Right renal cortex interstitium (tissue), 3 donors: ENCODE results near the gene AP5Z1. TPM values are rescaled to one million over a fixed set of nuclear protein-coding genes. Genes with fewer than 3 reads are reported as not detected.

Experiments used
- DNase-seq, 3 donors: peaks; one replicate each; pipeline ENCODE4 v3.0.0-alpha.2; 2013; ENCODE audit warnings: low read depth in 3 of 3, low spot score in 2 of 3
- polyA plus RNA-seq, 3 donors: library from polyadenylated mRNA; unstranded; fragments of 120-200 nt; gene quantifications; one replicate each; pipeline ENCODE4 v1.2.1, GENCODE V29; 2013; ENCODE audit not compliant: insufficient read length in 3 of 3

The AP5Z1 gene
- polyA plus RNA-seq, 3 donors, result 13.4 to 19.4 (median 15.9) TPM

DNA sequence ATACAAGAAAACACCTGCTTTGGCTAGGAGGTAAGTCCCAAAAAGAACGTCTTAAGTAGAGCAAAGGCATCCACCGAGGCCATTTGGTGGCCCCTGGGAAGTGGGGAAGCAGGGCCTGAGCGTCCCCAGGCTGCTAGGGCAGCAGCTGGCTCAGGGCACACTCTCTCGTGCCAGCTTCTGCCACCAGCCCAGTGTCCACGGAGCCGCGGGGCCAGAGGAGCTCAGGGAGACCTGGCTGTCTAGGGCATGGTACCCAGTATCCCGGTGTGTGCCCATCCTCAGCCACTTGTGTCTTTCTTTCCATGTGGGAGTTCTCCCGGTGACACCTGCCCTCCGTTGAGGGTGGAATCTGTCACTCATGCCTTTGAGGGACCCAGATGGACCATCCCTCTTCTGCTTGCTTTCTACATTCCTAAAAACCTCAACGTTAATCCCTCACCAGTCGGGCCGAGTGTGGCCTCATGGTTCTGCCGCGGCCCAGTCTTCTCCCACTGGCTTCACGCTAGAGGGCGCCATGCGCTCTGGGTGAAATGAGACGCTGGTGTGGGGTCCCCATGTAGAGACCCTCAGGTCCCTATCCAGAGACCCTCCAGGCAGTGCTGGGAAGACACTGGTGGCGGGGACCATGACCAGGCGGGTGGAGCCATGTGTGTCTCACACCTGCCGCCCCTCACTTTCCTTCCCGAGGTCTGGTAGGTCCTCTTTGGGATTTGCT, 9.5 kb upstream of the AP5Z1 start:
- no peak for DNase-seq

DNA sequence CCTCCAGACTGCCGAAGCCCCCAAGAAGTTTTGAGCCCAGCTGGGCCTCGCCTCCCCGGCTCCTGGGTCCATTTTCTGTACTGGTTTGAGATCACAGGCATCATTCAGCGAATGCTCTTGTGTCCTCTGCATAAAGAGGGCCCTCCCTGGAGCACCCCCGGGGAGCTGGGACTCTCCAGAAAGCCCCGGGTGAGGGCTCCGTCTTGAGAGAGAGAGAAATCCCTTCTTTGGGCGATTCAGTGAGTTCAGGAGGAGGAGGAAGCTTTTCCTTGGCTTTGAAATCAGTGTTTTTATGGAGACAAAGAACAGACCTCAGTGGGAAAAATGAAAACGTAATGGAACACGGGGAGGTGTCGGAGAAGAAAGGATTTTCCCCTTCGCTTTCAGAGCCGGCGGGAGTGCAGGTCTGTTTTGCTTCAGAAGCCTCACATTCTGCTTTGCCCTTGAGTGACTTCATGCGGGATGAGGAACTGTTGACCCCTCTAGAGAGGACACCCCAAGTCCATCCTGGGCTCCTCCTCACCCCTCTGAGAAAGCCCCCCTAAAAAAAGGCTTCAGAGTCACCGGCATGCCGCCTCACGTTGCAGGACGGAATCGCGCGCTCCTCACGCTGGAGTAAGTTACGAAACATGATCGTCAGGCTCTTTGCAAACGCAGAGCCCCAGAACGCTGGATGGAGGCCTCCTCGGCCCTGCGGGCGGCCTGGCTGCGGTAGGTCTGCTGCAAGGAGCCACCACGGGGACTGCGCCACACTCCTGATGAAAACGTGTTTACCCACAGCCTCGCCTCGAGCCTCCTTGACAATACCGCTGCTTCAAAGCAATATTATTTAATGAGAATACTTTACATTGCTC, 8.5 kb upstream of the AP5Z1 start:
- DNase-seq, result no peak

DNA sequence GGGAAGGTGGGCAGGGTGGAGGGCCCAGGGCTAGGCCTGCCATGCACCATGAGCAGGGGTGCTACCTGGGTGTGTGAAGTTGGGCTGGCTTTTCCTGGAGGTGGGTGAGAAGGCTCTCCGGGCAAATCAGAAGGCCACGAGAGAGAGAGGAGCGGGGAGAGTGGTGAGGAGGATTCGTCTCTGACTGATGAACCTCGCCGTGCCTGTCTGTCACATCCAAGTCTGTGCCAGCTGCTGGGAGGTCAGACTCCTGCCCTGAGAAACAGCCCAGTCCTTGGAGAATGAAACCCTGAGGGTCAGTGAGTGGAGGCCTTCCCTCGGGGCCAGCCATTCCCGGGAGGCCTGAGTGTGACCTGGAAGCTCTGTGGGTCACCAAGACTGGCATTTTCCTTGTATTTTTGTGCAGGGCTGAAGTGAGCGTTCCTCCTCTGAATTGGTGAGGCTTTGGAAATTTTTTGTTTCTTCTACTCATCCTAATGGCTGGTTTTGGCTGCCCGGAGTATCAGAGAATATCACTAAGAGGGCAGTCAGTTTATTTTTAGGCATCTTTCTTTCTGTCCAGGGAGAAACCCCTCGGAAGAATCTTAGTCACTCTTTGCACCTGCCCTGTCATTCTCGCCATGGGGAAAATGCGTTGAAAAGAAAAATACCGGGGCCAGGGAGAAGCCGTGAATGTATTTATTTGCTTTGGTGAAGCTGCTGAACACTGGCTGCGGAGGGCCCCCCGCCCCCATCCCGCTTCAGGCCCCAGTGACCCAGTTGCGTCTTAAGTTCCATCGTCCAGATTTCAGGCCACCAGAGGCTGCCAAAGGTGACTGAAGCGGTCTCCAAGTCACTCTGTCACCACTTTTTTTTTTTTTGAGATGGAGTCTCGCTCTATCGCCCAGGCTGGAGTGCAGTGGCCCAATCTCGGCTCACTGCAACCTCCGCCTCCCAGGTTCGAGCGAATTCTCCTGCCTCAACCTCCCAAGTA, 6.5 kb upstream of the AP5Z1 start:
- no peak for DNase-seq

DNA sequence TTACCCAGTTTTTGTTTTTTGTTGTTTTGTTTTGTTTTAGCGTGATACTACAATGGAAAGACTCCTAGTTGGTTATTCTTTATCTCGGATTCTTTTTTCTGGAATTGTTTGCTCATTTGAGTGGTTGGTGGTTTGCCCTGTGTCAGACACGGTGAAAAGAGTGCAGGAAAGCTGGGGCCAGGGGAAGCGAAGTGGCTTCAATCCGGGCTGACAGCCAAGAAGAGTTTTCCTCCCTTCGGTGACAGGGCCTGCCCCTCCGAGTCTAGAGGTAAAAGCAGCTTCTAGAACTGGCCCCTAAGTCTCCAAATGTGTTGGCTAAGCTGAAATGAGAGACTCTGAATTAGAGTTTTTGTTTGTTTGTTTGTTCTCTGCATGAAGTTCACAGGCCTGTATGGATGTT, 5.7 kb upstream of the AP5Z1 start:
- no peak for DNase-seq

DNA sequence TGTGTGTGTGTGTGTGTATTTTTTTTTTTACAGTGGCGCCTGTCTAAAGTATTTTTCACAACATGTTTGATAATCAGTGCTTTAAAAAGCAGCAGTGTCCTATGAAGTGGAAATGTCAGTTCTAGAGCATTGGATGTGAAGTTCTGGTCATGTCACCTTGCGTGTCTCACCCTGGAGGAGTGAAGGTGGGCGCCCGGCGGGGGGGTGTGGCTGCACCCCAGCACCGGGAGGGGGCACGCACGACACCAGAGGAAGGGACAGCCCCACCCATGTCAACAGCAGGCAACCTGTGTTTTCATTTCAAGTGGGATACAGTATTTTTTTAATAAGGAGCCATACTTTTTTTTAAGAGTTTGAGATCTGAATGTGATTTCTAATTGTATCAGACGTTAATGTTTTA, 4.5 kb upstream of the AP5Z1 start:
- DNase-seq, result no peak

DNA sequence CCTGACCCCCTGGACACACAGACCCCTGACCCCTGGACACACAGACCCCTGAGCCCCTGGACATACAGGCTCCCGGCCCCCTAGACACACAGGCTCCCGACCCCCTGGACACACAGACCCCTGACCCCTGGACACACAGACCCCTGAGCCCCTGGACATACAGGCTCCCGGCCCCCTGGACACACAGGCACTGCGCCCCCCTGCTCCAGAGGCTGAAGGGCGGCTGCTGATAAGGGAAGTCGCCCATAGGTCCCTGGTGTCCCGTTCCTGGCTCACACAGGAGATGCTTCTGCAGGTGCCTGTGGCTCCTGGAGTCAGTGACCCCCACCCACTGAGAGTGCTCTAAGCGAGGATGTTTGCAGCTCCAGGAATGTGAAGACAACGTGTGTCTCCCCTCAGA, 3.7 kb upstream of the AP5Z1 start:
- DNase-seq, result no peak

DNA sequence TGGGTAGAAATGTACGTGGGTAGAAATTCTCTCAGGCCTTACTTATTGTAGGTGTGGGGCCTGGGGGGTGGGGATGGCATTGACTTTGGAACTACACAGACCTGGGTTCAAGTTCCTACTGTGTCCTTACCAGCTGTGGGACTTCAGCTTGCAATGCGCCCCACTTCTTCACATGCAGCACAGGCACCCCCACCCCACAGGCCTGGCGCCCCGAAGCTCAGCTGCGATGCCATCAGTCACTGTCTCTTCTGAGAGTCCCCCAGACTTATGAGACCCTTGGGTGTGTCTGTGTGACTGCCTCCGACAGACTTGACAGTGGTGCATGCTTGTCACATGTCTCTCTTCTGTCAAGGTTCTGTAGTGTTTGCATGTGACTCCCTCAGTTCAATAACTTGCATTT, 3.1 kb upstream of the AP5Z1 start:
- DNase-seq, result no peak

DNA sequence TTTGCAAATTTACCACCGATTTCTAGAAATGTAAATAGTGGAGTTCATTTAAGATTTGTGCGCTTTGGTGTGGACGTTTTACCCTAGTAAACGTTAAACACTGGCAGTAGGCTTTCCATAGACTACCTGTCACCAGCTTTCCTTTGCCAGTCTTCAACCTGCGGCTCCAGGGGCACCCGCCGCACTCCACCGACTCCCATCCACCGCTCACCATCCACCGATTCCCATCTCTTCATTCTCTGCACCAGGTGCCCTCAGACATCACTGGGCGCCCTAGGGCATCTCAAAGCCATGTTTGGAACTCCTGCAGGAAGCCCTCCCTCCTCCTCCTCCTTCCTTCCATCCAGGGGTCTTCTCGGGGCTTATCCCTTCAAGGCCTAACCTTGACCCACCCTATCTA, 1.4 kb upstream of the AP5Z1 start:
- no peak for DNase-seq

DNA sequence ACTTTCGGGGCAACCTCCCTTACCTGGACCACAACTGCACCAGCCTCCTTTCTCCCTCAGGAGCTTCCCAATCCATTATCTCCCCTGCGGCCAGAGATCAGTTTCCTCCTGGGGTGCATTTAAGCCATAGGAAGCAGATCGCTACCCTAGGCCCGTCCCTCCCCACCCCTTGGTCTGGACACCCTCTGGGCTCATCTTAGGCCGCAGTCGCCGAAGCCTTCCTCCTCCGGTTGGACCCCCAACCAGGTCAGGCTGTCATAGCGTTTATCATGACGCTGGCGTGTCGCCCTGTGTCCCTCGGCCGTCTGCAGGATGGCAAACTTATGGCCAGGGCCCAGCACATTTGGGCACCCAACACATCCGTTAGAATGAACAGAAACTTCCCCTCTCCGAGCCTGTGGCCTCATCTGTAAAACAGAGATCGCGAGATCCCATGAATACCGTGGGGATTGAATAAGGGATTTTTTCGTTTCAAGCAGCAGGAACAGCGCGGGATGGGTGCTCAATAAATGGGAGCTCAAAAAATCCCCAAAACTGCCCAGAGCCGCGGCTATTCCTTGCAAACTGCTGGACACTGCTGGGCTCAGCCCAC, 669 bp upstream of the AP5Z1 start:
- DNase-seq, result no peak

DNA sequence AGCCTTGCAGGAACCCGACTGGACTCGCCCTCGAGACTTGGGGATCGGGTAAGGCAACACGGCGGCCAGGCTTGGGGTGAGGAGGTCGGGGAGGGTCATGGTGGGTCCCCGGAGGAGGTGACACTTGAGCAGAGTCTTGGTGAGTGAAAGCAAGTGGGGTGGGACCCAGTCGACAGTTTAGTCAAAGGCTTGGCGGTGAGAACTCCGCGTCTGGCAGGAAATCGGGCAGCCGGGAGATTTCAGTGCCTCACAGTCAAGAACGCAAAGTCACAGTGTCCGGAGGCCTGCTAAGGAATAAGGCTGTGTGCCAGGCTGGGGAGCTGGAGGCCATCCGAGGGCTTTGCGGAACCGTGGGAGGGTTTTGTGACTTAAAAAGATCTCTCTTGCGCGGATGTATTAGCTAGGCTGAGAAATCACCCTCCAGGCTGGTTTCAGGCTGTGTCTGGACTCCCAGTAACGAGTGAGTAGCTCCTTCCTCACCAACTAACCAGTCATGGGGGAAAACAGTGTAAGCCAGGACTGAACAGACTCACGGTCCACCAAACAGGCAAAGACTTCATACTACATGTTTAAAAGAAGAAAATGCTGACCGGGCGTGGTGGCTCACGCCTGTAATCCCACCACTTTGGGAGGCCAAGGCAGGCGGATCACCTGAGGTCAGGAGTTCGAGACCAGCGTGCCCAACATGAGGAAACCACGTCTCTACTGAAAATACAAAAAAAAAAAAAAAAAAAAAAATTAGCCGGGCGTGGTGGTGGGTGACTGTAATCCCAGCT, 613 bp downstream of the AP5Z1 start:
- DNase-seq, result no peak

DNA sequence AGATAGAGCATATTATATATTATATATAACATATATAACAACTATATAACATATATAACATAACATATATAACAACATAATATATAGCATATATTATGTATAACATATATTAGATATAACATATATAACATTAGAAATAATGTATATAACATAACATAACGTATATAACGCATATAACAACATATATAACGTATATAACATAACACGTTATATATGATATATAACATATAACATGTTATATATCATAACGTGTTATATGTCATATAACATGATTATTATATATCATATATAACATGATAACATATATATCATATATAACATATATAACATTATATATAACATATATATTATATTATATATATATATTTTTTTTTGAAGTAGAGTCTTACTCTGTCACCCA, 3.7 kb downstream of the AP5Z1 start:
- DNase-seq, result no peak

DNA sequence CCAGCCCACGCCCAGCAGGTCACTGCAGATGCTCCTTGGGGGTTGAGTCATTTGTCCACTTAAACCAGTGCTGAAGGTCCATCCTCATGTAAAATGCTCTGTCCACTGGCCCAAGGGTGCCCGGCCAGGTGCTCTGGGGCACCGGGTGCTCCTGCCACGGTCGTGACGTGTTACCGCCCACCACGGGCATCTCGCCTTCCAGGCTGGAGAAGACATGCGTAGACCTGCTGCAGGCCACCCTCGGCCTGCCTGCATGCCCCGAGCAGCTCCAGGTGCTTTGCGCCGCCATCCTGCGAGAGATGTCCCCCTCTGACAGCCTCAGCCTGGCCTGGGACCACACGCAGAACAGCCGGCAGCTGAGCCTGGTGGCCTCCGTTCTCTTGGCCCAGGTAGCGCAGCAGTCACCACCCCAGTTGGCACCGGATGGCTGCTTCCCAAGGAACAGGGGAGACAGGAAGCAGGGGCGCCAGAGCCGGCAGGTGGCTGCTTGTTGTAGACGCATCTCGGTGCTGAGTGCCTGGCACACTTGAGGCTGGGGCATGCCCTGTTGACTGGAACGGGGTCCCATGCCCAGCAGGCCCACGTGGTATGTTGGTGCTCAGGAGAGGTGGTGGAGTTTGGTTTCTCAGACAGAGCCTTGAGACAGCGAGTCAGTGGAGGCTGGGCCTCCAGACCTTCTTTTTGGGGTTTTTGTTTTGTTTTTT, 6.1 kb downstream of the AP5Z1 start:
- no peak for DNase-seq

DNA sequence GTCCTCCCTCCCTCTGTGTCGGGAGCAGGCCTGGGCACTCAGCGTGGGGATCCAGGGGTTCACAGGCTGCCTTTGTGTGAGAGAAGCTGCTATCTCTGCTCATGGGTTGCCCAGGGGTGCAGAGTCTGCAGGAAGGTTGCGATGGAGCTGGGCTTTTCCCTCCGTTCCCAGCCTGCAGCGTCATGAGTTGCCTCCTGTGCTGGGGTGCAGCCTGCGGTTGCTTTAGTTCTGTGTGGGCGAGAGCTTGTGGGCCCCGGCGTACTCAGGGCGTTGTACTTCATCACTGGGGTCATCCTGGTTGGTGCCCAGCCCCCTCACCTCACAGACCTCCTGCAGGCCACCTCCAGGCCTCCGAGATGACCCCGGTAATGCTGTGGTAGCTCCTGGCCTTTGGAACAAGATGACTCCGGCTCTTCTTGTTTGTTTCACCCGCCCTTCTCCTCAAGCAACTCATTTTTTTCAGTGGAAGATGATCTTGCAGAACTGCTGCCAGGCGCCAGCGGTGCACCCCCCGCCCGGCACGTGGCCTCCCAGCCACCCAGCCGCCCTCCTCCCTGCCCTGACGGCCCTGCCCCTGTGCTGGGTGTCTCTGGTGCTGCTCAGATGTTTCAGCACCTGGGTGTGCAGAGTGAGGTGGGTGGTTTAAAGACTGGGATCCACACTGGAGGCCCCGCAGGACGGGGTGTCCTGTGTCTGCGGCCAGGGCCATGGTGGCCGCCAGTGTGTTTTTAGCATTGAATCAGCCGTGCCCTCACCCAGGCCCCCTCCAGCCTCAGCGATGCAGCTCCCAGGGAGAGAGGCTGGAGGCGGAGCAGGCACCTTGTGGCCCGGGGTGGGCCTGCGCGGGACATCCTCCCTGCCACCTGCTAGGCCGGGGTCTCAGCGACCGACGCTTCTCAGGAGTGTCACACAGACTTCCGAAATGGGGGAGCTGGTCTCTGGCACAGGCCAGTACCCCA, 7.2 kb downstream of the AP5Z1 start:
- DNase-seq, result no peak

DNA sequence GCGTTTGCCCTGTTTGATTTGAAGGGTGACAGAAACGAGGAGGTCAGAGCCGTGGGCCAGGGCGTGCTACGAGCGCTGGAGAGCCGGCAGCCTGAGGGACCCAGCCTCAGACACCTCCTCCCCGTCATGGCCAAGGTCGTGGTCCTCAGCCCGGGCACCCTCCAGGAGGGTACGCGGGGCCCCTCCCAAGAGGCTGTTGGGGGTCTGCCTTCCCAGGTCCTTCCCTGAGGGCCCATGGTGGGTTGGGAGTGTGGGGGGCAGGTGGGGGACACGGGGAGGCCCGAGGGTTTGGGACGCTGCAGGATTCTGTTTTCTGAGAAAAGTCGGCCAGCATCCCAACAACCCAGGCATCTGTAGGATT, 7.8 kb downstream of the AP5Z1 start:
- DNase-seq, result no peak

DNA sequence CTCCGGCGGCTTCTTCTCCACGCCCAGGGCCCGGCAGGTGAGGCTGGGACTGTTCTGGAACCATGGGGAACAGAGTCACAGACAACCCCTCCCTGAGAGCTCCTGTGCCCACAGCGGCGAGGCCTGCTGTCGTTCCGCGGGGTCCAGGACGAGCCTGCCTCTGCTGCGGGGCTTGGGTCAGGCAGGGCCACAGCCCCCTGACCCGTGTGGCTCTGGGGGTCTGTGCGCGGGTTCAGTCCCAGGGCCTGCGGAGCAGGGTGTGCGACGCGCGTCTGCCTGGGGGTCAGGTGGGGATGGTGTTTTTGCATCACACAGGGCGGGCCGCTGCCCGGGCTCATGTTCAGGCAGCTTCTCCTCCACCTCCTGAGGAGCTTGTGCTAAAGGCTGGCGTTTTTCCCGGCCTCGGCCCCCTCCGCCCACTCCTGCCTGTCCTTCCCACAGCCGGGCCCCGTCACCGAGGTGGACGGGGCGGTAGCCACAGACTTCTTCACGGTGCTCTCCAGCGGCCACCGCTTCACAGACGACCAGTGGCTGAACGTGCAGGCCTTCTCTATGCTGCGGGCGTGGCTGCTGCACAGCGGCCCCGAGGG, 8.4 kb downstream of the AP5Z1 start:
- DNase-seq, result no peak

DNA sequence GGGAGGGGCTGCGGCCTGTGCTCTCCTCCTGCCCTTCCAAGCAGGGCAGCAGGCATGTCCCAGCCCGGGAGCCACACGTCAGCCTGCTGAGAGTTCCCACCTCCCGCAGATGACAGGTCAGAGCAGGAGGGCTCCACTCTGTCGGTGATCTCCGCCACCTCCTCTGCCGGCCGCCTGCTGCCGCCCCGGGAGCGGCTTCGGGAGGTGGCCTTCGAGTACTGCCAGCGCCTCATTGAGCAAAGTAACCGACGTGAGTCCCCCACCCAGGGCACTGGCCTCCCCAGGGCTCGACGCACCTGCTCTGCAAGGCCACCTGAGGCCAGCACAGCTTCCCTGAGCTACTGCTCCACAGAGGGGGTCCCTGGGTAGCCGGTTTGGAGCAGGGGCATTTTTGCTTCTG, 9.4 kb downstream of the AP5Z1 start:
- no peak for DNase-seq

DNA sequence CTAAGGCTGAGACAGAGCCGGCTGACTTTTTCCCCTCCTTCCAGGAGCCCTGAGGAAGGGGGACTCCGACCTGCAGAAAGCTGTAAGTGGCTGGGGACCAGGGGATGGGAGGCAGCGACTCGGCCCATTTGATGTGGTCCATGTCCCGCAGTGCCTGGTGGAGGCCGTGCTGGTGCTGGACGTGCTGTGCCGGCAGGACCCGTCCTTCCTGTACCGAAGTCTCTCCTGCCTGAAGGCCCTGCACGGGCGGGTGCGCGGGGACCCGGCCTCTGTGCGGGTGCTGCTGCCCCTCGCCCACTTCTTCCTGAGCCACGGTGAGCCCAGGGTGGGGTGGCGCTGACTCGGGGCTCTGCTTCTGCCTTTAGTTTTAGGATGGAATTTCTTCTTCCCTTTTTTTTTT, 9.9 kb downstream of the AP5Z1 start:
- no peak for DNase-seq

DNA sequence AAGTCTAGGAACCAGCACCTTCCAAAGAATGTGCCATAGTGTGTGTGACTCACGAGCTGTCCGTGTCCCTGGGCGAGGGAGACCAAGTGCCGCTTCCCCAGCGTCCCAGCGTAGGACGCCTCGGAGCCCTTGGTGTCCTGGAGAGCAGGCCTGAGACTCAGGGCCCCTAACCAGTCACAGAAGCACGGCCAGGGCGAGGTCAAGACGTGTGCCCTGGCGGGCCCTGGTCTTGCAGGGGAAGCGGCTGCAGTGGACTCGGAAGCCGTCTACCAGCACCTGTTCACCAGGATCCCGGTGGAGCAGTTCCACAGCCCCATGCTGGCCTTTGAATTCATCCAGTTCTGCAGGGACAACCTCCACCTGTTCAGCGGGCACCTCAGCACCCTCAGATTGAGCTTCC, 10.6 kb downstream of the AP5Z1 start:
- no peak for DNase-seq
